ENCODE measurements around the gene DPT. TPM values are rescaled to one million over a fixed set of nuclear protein-coding genes. Genes with fewer than 3 reads are reported as not detected.

Gene DPT
- total RNA-seq, 1 donor from 2014 or later = not detected

DNA sequence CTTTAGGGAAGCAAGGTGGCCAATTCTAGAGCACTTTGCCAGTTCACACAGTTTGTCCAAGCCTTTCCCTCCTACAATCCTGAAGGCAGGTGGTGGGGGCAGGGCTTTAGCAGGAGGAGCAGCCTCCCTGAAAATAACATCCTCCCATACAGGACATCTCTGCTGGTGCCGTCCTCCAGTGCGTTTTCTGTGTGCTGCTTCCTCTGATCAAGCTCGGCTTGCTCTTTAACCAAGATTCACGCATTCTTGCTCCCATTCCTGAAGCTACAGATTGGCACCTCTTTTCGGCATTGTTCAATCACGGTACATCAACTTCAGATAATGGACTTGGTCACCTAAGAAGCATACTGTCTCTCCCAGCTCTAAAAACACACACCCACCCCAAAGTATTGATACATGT is 7.5 kb upstream of the DPT start:
- intact Hi-C loops (cut with micrococcal nuclease) = no loop called here

DNA sequence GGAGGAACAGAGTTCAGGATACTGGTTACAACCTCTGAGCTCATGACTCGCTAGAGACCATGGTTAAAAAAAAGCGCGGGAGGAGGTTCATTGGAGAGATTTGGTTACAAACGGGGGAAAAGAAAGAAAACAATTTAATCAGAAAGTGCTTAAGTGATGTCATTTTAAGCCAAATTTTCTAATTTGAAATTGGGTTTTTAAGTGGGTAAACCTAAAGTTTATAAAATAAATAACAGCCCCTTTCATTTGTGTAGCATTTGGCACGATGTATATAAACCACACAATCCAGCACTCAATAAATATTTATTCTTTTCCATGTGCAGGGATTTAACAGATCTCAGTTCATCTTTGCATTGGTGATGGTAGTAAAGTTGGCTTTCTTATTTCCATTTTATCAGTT is 7.0 kb upstream of the DPT start:
- intact Hi-C loops (cut with micrococcal nuclease) = no loop called here

DNA sequence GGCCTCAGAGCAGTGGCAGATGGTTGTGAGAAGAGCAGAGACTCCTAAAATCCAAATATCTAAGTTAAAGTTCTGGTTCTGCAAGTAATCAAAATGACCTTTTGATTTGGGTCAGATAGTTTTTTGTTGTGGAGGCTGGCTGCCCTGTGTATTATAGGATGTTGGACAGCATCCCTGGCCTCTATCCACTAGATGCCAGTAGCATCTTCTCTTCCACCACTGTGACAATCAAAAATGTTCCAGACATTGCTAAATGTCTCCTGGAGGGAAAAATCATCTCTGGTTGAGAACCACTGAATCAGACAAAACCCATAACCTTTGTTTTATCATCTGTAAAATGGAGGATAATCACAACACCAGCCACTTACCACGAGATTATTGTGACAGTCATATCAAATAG is 5.9 kb upstream of the DPT start:
- intact Hi-C loops (cut with micrococcal nuclease) = no loop called here

DNA sequence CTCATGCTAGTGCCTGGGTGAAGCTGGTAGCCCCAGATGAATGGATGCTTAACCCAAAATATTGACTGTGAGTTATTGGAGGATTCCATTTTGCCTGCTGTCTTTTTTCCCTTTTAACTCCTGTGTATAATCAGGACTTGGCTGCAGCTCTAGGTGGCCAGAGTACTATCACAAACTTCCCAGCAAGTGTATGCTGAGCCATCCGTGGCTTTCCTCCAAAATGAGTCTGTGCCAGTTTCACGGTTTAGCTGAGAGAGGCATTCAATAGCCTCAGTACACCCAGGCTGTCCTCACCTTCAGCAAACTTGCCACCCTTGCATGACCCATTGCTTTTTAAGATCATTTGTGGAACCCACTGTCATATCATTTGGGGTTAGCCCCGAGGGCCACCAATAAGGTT is 5.3 kb upstream of the DPT start:
- intact Hi-C loops (cut with micrococcal nuclease) = no loop called here

DNA sequence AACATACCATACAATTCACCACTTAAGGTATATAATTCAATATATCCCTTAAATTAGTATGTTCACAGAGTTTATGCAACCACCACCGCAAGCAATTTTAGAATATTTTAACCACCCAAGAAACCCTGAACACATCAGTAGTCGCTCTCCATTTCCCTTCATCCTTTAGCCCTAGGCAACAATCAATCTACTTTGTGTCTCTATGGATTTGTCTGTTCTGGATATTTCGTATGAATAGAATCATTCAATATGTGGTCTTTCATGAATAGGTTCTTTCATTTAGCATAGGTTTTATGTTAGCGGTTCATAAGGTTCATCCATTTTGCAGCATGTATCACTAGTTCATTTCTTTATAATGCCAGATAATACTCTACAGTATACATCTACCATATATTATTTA is 4.2 kb upstream of the DPT start:
- intact Hi-C loops (cut with micrococcal nuclease) = no loop called here

DNA sequence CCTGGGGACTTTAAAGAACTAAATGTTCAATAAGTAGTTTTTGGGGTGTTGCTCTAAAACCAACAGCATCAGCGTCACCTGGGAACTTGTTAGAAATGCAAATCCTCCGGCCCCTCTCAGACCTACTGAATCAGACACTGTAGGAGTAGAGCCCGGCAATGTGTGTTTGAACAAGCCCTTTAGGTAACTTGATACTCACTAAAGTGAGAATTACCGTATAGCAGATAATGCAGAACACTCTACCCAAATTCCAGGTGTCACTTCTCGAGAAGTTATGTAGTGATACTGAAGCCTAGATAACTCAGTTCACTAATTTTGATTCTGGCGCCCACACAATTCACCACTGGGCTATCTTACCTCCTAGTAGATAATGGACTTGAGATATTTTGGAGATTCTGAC is 3.7 kb upstream of the DPT start:
- intact Hi-C loops (cut with micrococcal nuclease) = no loop called here

DNA sequence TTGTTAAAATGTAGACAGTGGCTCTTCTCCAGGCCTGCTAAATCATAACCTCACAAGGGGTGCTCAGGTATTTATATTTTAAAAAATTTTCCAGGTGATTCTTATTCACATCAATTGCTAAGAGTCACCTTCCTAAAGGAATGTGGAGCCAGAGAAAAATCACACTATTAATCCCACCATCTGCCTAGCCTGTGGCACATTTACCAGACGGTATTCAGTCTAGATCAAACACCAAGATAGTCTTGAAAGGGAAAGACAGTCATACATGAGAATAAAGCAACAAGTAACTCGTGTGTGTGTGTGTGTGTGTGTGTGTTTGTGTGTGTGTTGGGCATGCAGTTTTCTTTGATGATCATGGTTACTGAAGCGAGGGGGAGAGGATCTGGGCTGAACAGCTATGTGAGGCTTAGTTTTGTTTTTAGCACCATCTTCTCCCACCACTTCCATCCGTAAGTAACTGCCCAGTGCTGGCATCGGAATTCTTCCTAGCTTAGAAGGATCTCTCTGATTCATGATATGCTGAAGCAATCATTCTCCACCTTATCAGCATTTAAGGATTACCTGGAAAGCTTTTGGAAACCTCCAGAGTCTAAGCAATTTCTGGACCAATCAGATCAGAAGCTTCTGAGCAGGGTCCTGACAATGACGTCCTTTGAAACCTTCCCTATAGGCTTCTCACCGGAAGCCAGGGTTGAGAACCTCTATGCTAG is 2.4 kb upstream of the DPT start:
- intact Hi-C loops (cut with micrococcal nuclease) = no loop called here

DNA sequence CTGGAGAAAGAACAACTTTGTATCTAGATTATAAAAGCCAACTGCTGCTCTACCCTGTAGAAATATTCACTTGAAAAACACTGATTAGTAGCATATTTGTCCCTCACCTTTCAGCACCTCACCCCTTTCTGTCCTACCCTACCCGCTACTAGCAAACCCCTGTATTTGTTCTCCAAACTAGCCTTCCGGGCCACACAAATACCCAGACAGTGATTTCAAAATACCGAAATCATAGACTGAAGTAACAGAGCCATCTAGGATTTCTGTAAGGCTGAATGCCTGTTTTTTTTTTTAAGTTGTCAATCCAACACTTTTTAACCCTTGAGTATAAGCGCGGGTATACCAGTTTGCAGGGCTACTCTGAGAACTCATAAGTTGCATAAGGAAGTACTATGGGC is 398 bp upstream of the DPT start:
- intact Hi-C loops (cut with micrococcal nuclease) = no loop called here

DNA sequence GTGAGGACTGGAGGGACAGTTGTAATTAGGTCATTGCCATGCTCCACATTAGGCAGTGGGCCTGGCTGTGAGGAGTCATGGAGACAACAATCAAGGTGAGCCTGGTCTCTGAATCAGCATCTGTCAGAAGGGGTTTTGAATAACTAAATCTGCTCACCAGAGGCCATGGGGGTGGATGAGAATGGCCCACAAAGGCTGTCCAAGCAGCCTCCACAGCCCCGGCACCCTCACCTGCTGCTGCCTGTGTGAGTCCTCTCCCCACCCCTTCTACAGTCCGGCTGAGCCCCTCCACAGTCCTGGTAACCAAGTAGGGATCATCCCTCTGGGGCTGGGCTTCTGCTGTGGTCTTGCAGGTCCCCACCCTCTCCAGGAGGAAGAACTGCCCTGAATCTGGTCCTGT is 2.3 kb downstream of the DPT start:
- intact Hi-C loops (cut with micrococcal nuclease) = no loop called here

DNA sequence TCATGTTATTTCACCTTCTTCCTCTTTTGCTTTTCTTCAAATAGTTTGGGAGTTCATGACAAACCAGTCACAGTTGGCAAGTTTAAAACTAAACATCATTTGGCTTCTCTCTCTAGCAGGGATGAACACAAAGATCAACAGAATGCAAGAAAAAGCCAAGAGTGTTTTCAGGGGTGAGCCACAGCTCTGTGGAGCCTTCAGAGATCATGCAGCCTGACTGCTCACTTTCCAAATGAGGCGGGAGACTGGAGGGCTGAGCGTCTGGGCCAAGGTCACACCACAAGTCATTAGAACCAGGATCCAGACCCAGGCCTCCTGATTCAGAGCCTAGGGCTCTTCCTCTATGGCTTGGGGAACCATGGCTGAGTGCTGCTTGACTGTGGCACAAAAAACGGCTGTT is 2.7 kb downstream of the DPT start:
- intact Hi-C loops (cut with micrococcal nuclease) = no loop called here

DNA sequence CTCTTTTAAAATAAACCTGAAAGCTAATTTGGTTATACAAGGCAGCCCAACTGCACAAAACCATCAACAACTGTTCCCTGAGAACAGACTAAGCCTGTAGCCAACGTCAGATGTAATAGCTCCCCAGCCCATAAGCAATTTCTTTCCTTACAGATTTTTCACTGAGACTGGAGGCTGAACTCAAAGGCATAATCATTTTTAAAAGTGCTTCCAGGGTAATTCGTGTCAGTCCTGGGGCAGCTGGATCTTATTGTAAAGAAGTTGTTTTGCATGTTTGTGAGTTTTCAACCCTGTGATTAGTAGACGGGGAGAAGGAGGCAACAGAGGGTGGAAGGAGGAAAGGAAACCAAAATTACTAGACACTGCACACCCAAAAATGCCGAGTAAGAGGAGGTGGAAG is 3.2 kb downstream of the DPT start:
- intact Hi-C loops (cut with micrococcal nuclease) = no loop called here

DNA sequence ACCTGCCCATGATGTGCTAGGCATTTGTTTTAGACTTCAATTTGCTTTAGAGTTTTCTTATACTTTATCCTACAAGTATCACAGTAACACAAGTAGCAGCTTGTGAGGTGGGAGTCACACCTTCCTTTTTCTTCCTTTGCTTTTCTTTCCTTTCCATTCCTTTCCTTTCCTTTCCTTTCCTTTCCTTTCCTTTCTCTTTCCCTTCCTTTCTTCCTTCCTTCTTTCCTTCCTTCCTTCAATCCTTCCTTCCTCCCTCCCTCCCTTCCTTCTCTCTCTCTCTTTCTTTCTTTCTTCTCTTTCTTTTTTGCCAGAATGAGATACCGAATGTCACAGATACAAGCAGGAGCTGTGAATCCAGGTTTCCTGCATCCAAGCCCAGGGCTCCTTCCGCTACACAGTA is 3.9 kb downstream of the DPT start:
- intact Hi-C loops (cut with micrococcal nuclease) = no loop called here

DNA sequence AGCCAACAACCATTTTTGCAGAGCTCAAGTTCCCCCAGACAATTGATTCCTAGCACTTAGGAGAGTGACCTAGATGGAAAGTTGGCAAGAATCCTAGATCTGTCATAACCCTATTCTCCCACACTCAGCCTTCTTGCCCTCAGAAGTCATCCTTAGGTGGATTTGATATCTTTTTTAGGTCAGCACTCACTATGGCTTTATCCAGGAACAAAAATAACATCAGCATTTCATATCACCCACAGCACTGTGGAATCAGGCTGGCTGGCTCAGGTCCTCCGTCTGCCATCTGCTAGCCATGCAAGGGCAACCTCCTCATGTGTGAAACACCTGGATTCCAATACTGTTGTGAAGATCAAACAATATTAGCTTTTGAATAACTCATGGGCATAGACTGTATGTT is 6.0 kb downstream of the DPT start:
- intact Hi-C loops (cut with micrococcal nuclease) = no loop called here

DNA sequence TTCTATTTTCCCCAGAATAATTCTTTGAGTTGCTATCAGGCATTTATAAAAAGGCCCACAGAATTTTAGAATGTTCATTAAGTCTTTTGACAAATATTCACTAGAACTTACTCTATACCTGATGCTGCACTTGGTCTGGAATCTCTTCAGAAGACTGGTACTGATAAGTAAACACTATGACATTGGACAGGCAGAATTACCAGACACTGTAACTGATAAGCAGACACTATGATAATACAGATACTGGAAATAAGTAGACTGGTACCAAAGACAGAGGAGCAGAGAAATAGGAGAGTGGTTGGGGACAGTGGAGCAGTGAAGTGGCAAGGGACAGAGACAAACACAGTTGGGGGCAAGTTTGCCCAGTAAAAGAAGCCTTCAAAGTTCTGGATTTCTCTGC is 8.2 kb downstream of the DPT start:
- intact Hi-C loops (cut with micrococcal nuclease) = no loop called here

DNA sequence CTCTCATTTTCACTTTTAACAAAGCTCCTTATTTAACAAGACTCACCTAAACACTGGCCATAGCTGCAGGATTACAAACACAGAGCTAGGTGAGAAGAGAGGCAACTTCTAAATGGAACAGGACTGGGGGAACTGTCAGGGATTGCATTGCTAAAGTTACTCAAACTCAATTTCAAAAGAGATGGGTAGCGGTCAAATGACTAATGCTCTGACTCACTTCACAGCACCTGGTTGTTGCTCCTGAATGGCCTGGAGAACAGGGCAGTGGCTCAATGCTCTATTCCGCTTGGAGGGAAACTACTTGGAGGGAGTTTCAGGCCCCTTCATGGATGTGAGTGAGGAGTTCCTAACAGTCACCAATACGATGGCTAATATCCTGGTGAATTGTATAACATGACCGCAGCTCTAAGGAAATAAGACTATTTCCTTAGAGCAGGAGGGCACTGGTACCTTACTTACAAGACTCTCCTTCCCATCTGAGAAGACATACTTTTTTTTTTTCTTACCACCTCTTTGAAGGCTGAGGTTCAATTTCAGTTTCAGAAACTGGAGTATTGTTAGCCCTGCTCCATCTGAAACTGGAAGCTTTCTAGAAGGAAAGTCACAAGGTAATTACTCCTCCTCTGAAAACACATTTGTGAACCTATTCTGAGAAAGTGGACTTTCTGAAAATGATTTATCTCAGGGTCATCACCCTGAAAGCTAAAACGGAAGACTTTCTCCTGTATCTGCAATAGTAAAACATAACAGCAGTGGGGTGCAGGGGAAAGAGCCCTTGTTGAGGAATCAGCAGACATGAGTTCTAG is 9.5 kb downstream of the DPT start:
- intact Hi-C loops (cut with micrococcal nuclease) = no loop called here

DNA sequence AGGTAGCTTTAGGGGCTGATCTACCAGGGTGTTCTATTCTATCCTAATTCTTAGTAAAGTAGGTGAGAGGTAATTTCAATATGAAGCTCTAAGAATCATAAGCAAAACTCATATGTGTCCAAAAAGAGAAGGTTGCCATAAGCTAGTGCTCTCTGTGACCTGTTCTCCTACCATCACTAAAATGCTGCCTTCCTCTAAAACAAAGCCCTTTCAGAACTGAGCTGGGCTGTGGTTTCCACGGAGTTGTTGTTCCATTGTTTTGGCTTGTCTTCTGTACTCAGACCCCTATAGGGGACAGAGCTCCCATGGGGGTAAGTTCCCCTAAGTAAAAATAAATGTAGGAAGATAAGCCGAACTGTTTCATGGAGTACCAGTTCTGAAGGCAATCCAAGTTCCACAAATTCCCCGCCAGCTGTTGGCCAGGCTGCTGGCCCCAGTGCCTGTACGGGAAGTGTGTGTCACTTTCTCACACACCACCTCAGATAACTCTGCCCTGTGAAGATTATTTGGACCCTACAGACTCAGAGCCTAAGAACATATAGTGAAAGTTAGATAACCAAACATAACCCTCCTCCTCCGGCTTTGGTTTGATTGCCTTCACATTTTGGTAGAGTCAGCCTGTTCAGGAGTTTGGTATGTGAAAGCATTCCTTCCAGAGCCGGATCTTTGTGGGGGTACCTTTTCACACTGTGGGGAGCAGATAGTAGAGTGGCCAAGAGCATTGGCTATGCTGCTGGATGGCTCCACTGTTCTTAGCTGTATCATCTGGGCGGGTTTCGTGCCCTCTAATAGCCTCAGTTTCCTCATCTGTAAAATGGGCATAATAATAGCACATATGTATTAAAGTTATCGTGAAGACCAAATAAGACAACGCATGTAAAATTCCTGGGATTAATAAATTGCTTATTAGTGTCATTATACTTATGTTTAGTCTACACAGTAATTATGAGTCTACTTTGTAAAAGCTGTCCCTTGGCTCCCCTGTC is 10.8 kb downstream of the DPT start:
- intact Hi-C loops (cut with micrococcal nuclease) = no loop called here

DNA sequence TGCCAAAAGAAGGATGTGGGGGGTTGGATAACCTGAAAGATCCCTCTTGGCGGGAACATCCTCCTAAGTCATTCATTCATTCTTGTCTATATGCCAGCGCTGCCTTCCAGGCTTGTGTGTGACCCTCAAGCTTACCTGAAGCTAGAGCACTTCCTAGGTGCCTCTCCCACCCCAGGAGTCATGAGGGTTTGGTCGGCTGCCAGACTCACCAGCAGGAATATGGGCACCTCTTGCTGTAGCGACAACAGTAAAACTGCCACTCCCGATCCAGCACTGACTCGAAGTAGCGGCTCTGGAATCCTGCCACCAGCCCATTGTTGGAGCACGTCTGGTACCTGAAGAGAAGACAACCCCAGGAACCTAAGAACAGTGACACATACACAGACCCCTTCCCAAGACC is 15.0 kb downstream of the DPT start:
- intact Hi-C loops (cut with micrococcal nuclease) = no loop called here

DNA sequence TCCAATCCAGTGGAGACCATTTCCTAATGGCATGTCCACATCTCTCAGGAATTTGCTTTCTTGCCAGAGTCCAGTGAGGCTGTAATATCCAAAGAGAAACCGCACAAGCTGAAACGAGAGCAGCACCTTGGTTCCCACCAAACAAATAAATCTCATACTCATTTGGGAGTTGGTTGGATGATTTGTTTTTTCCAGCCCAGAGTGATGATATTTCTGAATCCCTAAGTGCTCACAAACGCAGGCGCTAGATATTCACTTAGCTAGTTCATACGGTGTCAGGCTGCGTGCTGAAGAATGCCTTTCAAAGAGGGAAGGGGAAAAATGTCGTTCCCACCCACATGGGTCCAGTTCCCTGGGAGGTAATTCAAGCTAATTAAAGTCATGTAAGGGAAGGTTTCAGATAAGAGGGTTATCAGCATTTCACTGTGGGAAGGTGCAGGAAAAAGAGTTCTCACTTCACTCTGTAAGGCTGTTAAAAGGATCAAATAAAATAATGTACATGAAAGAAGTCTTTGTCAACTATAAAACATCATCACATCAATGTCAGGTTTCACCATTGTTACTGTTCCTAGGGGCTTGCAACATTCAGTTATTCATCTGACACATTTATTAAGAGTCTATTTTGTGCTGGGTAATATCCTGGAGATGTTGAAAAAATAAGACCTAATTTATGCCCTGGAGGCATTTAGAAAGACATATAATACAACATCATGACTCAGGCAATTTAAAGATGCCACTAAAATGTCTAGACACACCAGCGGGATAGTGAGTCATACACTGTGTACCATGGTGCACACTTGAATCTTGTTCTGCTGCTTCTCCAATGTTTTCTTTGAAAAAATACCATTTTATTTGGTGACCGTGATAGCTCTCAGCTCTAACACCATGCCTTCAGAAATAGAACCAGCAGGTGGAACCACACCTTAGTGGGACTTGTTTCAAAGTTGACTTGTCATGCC is 19.3 kb downstream of the DPT start:
- intact Hi-C loops (cut with micrococcal nuclease) = no loop called here

DNA sequence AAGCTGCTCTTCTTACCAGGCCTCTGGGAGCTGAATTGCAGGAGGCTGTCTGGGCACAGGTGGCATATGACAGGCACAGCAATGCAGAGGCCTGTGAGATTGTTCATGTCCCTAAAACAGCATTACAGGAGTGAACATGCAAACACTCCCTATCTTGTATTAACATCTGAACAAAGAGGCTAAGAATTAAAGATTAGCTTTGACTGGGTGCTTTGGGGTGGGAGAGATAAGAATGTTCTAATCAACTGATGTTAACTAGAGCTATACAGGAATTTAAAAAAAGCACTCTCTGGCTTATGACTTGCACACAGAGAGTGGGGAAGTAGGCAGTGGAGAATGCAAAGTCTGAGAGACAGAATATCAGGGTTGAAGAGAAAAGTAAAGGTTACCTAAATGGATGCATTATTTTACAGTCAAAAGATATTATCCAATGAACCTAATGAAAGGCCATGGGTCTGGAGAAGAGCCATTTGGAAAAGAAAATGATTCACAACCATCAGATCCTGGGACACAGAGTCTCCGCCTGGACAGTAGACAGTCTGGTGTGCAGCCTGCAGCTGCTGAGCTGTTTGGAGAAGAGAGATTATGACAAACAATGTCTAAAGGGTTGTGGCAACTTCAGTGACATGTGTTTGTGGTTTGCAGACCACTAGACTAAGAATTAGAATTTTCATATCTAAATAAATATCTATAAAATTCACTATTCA is 20.2 kb downstream of the DPT start:
- intact Hi-C loops (cut with micrococcal nuclease) = no loop called here

DNA sequence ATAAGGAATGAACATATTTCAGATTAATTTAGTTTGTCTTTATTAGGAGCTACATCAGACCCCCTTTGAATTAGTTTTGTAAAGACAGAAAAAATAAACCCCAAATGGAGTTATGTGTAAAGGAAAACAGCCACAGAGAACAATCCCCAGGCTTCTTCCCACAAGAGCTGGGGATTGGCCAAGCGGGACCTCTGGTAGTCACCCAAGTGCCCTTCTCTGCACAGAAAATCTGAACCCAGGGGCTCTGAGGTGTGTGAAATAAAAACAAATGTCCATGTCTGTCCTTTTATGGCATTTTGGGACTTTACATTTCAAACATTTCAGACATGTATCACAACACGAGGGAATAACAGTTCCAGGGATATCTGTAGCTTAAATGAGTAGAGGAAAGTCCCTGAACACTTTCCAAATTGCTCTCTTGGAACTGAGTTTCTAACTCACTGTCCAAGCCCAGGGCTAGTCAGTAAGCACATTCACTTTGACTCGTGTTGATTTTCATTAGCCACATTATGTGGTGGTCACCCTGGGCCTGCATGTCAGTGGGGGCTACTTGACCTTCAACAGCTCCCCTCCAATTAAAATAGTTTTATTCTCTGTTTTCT is 22.5 kb downstream of the DPT start:
- intact Hi-C loops (cut with micrococcal nuclease) = no loop called here

Measured in T-helper 2 cell treated with Interferon-gamma antibody and Interleukin-4, amounts not matched to agents 100 ng/mL and 5 ng/mL, for 36 hours (primary cell).